GM23338 (cell line): Measurements from ENCODE around the gene GGA1. TPM values are rescaled to one million over a fixed set of nuclear protein-coding genes. Genes with fewer than 3 reads are reported as not detected.

ENCODE experiments used
- ATAC-seq: fragments of 200-7000 bp; cut with Tn5 transposase; 3 replicates; pipeline ENCODE4 v1.9.1; 2020
- DNase-seq: peaks from one replicate; pipeline ENCODE4 v3.0.0-alpha.2; 2015; ENCODE audit warnings: low spot score
- H2AFZ ChIP-seq: fragments of 200-600 bp; sonication (generic); 2 replicates; pipeline ENCODE4 v1.8.0; 2016; ENCODE audit warnings: antibody characterized with exemption, mild to moderate bottlenecking, moderate library complexity
- H3F3A ChIP-seq: fragments of 200-600 bp; sonication (generic); replicated peaks from 2 replicates; pipeline ENCODE4 v1.8.0; 2017; ENCODE audit warnings: antibody characterized with exemption, mixed run types, low read depth
- H3K27ac ChIP-seq: fragments of 200-600 bp; sonication (generic); 2 replicates; pipeline ENCODE4 v1.6.1; 2016; ENCODE audit warnings: low read depth
- H3K27me3 ChIP-seq: fragments of 200-600 bp; sonication (generic); 2 replicates; pipeline ENCODE4 v1.8.0; 2016; ENCODE audit warnings: mild to moderate bottlenecking, mixed run types, moderate library complexity; ENCODE audit not compliant: insufficient read depth
- H3K36me3 ChIP-seq: fragments of 200-600 bp; sonication (generic); 2 replicates; pipeline ENCODE4 v1.8.0; 2016; ENCODE audit warnings: mild to moderate bottlenecking; ENCODE audit not compliant: insufficient read depth
- H3K4me1 ChIP-seq: fragments of 200-600 bp; sonication (generic); 2 replicates; pipeline ENCODE4 v1.8.0; 2016; ENCODE audit warnings: mild to moderate bottlenecking, moderate library complexity; ENCODE audit not compliant: insufficient read depth
- H3K4me2 ChIP-seq: fragments of 200-600 bp; sonication (generic); 2 replicates; pipeline ENCODE4 v1.7.1; 2017; ENCODE audit warnings: mixed run types
- H3K4me3 ChIP-seq: fragments of 200-600 bp; sonication (generic); 2 replicates; pipeline ENCODE4 v1.6.1; 2016; ENCODE audit warnings: mixed run types
- H3K79me2 ChIP-seq: fragments of 200-600 bp; sonication (generic); replicated peaks from 2 replicates; pipeline ENCODE4 v1.8.0; 2017; ENCODE audit warnings: mild to moderate bottlenecking; ENCODE audit not compliant: insufficient read depth
- H3K9me2 ChIP-seq: fragments of 200-600 bp; sonication (generic); 2 replicates; pipeline ENCODE4 v1.8.0; 2017; ENCODE audit not compliant: insufficient read depth
- H4K20me1 ChIP-seq: fragments of 200-600 bp; sonication (generic); replicated peaks from 2 replicates; pipeline ENCODE4 v1.8.0; 2017; ENCODE audit warnings: mild to moderate bottlenecking; ENCODE audit not compliant: insufficient read depth
- H3K27ac Mint-ChIP-seq: 2 replicates; pipeline ENCODE4 v1.8.0; 2020; ENCODE audit warnings: inconsistent platforms, mild to moderate bottlenecking, moderate library complexity, mixed read lengths
- H3K27me3 Mint-ChIP-seq: 3 replicates; pipeline ENCODE4 v1.8.0; 2022; ENCODE audit warnings: low read depth, mild to moderate bottlenecking, moderate library complexity, mixed read lengths, inconsistent platforms; ENCODE audit not compliant: insufficient read depth, poor library complexity
- H3K36me3 Mint-ChIP-seq: 3 replicates; pipeline ENCODE4 v1.8.0; 2021; ENCODE audit warnings: low read depth, mild to moderate bottlenecking, inconsistent platforms, moderate library complexity, mixed read lengths
- H3K4me1 Mint-ChIP-seq: 3 replicates; pipeline ENCODE4 v1.8.0; 2020; ENCODE audit warnings: mild to moderate bottlenecking, inconsistent platforms, mixed read lengths
- H3K4me3 Mint-ChIP-seq: 3 replicates; pipeline ENCODE4 v1.8.0; 2021; ENCODE audit warnings: moderate library complexity, mild to moderate bottlenecking, inconsistent platforms, mixed read lengths
- H3K9me3 Mint-ChIP-seq: 3 replicates; pipeline ENCODE4 v1.8.0; 2020; ENCODE audit warnings: moderate library complexity, mild to moderate bottlenecking, inconsistent platforms, mixed read lengths
- CREB1 ChIP-seq: fragments of 250-450 bp; sonication (Bioruptor Pico); IDR thresholded peaks from 2 replicates; pipeline ENCODE4 v1.5.0; 2020; ENCODE audit warnings: low read depth, mild to moderate bottlenecking, moderate library complexity
- CTCF ChIP-seq, 2 experiments: fragments of 200-600 bp in 1 of 2; sonication (generic) in 1 of 2; conservative IDR thresholded peaks; 2 replicates each; pipeline versions ENCODE4 v1.5.1 to v1.6.1; 2016 to 2017; ENCODE audit warnings: antibody characterized with exemption in 2 of 2, low read depth in 2 of 2, mild to moderate bottlenecking in 2 of 2, moderate library complexity in 1 of 2
- ETS1 ChIP-seq: IDR thresholded peaks from 2 replicates; pipeline ENCODE4 v1.6.1; 2016; ENCODE audit warnings: antibody characterized with exemption
- EZH2 ChIP-seq: fragments of 200-600 bp; sonication (generic); IDR thresholded peaks from one replicate; pipeline ENCODE4 v1.8.0; 2017; ENCODE audit warnings: antibody characterized with exemption, mild to moderate bottlenecking, low read depth; ENCODE audit not compliant: unreplicated experiment
- EZH2phosphoT487 ChIP-seq: fragments of 200-600 bp; sonication (generic); IDR thresholded peaks from one replicate; pipeline ENCODE4 v1.8.1; 2018; ENCODE audit warnings: antibody characterized with exemption; ENCODE audit not compliant: unreplicated experiment
- NANOG ChIP-seq: IDR thresholded peaks from 2 replicates; pipeline ENCODE4 v1.6.1; 2016; ENCODE audit warnings: antibody characterized with exemption, borderline replicate concordance
- POLR2AphosphoS5 ChIP-seq: IDR thresholded peaks from 2 replicates; pipeline ENCODE4 v1.6.1; 2016; ENCODE audit warnings: antibody characterized with exemption, low read depth
- STAT1 ChIP-seq: IDR thresholded peaks from one replicate; pipeline ENCODE4 v1.6.1; 2016; ENCODE audit warnings: antibody characterized with exemption; ENCODE audit not compliant: unreplicated experiment
- ZNF331 ChIP-seq: fragments of 250-450 bp; sonication (Bioruptor Pico); IDR thresholded peaks from 2 replicates; pipeline ENCODE4 v1.5.0; 2020; ENCODE audit warnings: low read depth, mild to moderate bottlenecking, moderate library complexity
- polyA plus RNA-seq: library from polyadenylated mRNA; unstranded; fragments of >200 nt; fragmentation: Nextera tagmentation; extraction: Ambion mirVana; gene quantifications from 2 replicates; pipeline ENCODE4 v1.2.1, GENCODE V29; 2016
- total RNA-seq: library from RNA; depleted of rRNA; stranded (reverse); fragments of >200 nt; shearing (Covaris generic); gene quantifications from 2 replicates; pipeline ENCODE4 v1.2.3, GENCODE V29; 2014

GGA1 gene
- total and polyA plus RNA-seq, 2 experiments from 2014 or later = 36.9 to 57.1 TPM

GRCh38 chr22:37638391-37639069 is 29.9 kb downstream of the GGA1 start (continued):
- TF ChIP-seq NANOG (no peak), ZNF331 (CRISPR knock-in tag) (no peak), CTCF (conservative IDR thresholded peaks at IDR 0.05; ENCODE audit: low read depth in 2 of 2) (no peak), EZH2phosphoT487 (no peak), POLR2AphosphoS5 (no peak), ETS1 (no peak), EZH2 (no peak), STAT1 (no peak)

GRCh38 chr22:37639070-37639760 is 30.6 kb downstream of the GGA1 start, which contains the start of gene SH3BP1:
Gene SH3BP1 (plus strand): TSS chr22:37639669. CDS start chr22:37639788, 119 bp downstream.
- H3K4me3 ChIP-seq = peak within 1 kb of the TSS; percentile 89
- no peak within 1 kb of the TSS for H3K27ac ChIP-seq
- TF ChIP-seq POLR2AphosphoS5 (peak; percentile 30; the same call in 1 of the 2 replicates), STAT1 (no peak), CREB1 (CRISPR knock-in tag) (0 out of 2 replicates have a peak, but pooled peaks have one; percentile 4)
- DNase-seq (peak; percentile 87), ATAC-seq (peak; percentile 61)
- peaks cover 26% of the 10 kb centered on the region for H3K27me3 Mint-ChIP-seq
- no peaks in the 10 kb centered on the region for H3K9me3 Mint-ChIP-seq
- no peaks in the 10 kb centered on the region for H3K36me3 ChIP-seq
- H3K4me1 ChIP-seq = peaks cover 21% of the 10 kb centered on the region
- H3K27me3 ChIP-seq = no peaks in the 10 kb centered on the region
- no peaks in the 10 kb centered on the region for H3K9me2 ChIP-seq
- H3K27ac Mint-ChIP-seq = no peak within 1 kb of the TSS
- H3K79me2 ChIP-seq = peaks cover 6% of the 10 kb centered on the region; the same call in 1 of the 2 replicates
- peaks cover 4% of the 10 kb centered on the region; the same call in 1 of the 2 replicates for H4K20me1 ChIP-seq
- peak within 1 kb of the TSS; percentile 78 for H3K4me3 Mint-ChIP-seq
- H3K36me3 Mint-ChIP-seq = peaks cover 8% of the 10 kb centered on the region
- H3F3A ChIP-seq = peaks cover 40% of the 10 kb centered on the region
- H3K4me2 ChIP-seq = peak within 1 kb of the TSS; percentile 97
- H3K4me1 Mint-ChIP-seq = peaks cover 33% of the 10 kb centered on the region
- peak within 1 kb of the TSS; percentile 78; the same call in 1 of the 2 replicates for H2AFZ ChIP-seq
